22Rv1 (cell line): ENCODE measurements around the gene RCE1.
A peak's percentile ranks its signal among the peaks of the same experiment; 100 is the strongest.

Source experiments
- H3K27ac ChIP-seq: fragments of 450-650 bp; 2 replicates; pipeline ENCODE4 v1.5.1; 2017
- ZFX ChIP-seq: fragments of 450-650 bp; IDR thresholded peaks from 2 replicates; pipeline ENCODE4 v1.6.1; 2017; ENCODE audit warnings: antibody characterized with exemption, borderline replicate concordance
- TF ChIP-seq, protein P1 (sequence below): fragments of 450-650 bp; IDR thresholded peaks from 2 replicates; pipeline ENCODE4 v1.5.1; 2017; ENCODE audit warnings: mild to moderate bottlenecking

Gene RCE1

GRCh38 chr11:66877588-66878385 lies 34.5 kb downstream of the RCE1 start:
- TF ChIP-seq, protein P1, sequence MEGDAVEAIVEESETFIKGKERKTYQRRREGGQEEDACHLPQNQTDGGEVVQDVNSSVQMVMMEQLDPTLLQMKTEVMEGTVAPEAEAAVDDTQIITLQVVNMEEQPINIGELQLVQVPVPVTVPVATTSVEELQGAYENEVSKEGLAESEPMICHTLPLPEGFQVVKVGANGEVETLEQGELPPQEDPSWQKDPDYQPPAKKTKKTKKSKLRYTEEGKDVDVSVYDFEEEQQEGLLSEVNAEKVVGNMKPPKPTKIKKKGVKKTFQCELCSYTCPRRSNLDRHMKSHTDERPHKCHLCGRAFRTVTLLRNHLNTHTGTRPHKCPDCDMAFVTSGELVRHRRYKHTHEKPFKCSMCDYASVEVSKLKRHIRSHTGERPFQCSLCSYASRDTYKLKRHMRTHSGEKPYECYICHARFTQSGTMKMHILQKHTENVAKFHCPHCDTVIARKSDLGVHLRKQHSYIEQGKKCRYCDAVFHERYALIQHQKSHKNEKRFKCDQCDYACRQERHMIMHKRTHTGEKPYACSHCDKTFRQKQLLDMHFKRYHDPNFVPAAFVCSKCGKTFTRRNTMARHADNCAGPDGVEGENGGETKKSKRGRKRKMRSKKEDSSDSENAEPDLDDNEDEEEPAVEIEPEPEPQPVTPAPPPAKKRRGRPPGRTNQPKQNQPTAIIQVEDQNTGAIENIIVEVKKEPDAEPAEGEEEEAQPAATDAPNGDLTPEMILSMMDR = no peak
- H3K27ac ChIP-seq = no peak overlapping the region

DNA sequence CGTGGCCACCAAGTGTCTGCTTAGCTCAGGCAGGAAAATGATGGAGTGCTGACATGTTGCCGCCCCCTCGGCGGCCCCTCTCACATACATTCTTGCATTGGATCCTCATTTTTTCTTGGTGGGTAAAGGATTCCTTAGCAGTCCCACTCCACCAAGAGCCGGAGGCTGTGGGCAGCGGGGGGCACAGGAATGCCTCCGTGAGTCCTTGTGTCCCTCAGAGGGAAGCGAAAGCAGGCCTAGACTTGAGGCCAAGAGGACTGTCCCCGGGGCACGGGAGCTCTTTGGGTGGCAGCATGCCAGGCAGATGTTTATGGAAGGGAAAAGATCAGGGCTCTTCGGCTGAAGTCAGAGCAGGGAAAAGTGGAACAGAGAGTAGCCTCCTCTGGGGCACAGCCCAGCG lies 35.2 kb downstream of the RCE1 start:
- no peak for TF ChIP-seq ZFX
- TF ChIP-seq, protein P1 = no peak
- H3K27ac ChIP-seq = no peak overlapping the region

DNA sequence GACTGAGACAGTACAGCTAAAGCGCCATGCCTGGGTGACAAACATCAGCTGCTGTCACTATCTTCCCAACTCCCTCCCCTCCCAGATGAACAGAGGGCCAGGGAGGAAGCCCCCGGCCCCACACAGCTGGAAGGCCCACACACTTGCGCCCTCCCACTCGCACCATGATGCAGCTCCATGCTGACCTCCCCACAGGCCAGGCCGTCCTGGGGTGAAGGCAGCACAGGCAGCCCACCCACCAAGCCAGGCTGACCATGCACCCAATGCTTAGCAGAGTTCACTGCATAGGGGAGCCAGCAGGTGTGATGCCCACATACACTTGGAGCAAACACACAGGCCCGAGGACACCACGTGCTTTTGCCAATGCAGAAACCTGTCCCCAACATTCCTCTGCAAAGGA lies 35.8 kb downstream of the RCE1 start:
- no peak overlapping the region for H3K27ac ChIP-seq
- TF ChIP-seq ZFX = no peak
- TF ChIP-seq, protein P1 = no peak

DNA sequence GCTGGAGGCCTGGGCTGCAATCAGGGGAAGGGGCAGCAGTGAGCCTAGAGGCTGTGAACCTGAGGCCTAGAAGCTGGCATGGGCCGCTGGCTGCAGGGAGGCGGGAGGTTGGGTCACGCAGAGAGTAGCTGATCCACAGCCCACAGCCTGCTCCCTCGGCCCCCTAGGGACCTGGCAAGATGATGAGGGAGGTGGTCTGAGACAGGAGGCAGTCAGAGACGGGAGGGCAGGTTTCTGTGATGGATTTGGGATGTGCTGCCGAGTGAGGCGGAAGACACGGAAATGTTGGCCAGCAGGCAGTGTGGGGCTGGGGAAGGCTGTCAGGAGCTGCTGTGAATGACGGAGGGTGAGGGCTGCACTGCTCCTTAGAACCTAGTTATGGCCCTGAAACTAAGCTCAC lies 36.3 kb downstream of the RCE1 start:
- TF ChIP-seq, protein P1 = no peak
- TF ChIP-seq ZFX = no peak
- H3K27ac ChIP-seq = no peak overlapping the region

DNA sequence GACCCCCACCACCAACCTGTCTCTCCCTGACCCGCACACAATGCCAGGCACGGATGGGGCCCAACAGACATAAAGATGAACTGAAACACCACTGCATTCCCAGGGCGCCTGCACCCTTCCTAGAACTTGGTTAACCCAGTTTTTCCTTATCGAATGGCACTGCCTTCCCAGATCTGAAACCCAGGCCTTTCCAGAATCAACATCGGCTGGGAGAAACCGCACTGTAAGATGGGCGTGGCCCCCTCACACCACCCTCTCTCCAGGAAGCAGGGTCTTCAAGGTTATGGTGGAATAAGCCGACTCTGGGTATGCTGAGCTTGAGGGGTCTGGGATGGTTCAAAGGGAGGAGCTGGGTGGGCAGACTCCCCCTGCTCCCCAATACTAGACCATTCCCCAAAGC lies 36.8 kb downstream of the RCE1 start:
- no peak overlapping the region; the same call in 1 of the 2 replicates for H3K27ac ChIP-seq
- TF ChIP-seq ZFX = no peak
- TF ChIP-seq, protein P1 = no peak

- peak overlapping the region; percentile 63 for H3K27ac ChIP-seq
- TF ChIP-seq, protein P1 = no peak
- TF ChIP-seq ZFX = no peak
These were observed 37.5 kb downstream of the RCE1 start for GRCh38 chr11:66880496-66881450.
